HFF-Myc (cell line): ENCODE data around the gene CADM1.

Experiments used
- DNase-seq: peaks from one replicate; pipeline ENCODE4 v3.0.0-alpha.2; 2011; ENCODE audit warnings: low read depth; ENCODE audit errors: extremely low read depth
- H3K4me3 ChIP-seq: replicated peaks from 2 replicates; pipeline ENCODE4 v1.5.1; 2011; ENCODE audit warnings: low read depth, mild to moderate bottlenecking, control low read depth, low read length
- TF ChIP-seq, protein P1 (sequence below): IDR thresholded peaks from 2 replicates; pipeline ENCODE4 v1.5.1; 2012; ENCODE audit warnings: mild to moderate bottlenecking, low read depth, low read length, control low read depth; ENCODE audit errors: missing control alignments

CADM1 gene

DNA sequence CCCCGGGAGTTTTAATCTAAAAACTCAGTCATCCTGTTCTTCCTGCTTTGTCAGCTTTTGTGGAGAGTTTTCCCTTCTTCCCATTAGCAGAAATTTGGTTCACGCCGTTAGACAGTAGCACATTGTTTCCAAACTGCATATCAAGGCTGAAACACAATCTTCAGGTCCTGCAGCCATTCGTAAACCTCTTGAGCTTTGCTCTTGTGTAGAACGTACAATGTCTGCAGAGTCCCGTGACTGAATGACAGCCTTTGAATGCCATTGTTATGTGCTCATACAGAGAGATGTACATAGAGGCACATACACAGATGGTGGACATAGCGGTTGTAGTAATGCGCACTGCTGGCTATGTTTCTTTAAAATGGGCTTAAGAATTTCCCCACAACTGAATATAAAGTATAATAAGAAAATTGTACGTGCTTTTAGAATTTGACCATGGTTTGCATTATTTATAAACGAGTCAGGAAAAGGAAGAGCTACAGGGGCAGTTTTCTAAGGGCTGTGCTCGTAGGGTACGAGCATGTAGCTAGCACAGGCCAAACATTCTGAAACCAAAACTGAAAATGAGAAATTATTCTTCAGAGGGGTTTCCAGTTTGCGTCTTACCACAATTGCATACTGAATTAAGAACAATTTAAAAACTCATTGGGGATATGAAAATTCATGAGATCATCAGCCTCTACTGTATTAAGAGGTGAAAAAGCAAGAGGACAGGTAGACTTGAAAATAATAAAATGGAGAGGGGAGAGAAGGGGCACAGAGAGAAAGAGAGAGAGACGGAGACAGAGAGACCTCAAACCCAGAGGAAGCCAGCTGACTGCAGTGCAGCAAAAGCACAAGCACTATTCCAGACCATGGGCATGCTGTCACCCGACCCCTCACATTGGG, 310.1 kb downstream of the CADM1 start:
- no peak for DNase-seq
- H3K4me3 ChIP-seq: no peak overlapping the region
- TF ChIP-seq, protein P1, sequence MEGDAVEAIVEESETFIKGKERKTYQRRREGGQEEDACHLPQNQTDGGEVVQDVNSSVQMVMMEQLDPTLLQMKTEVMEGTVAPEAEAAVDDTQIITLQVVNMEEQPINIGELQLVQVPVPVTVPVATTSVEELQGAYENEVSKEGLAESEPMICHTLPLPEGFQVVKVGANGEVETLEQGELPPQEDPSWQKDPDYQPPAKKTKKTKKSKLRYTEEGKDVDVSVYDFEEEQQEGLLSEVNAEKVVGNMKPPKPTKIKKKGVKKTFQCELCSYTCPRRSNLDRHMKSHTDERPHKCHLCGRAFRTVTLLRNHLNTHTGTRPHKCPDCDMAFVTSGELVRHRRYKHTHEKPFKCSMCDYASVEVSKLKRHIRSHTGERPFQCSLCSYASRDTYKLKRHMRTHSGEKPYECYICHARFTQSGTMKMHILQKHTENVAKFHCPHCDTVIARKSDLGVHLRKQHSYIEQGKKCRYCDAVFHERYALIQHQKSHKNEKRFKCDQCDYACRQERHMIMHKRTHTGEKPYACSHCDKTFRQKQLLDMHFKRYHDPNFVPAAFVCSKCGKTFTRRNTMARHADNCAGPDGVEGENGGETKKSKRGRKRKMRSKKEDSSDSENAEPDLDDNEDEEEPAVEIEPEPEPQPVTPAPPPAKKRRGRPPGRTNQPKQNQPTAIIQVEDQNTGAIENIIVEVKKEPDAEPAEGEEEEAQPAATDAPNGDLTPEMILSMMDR: no peak

DNA sequence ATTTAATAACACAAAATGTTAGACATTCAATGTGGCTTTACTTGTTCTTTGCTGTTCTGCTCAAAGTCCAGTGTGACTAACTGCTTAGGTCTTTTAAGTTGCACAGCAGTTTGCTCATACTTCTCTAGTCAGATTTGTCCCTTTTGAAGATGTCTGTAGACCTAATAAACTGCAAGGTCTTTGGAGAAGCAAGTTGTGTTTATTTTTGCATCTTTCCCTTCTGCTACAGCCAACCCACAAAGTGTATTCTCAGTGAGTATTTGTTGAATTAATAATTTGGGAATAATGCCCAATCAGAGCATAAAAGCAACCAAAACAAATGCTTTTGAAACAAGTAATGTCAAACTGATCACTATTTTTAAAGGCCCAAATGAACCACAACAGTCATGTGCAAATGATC, 312.5 kb downstream of the CADM1 start:
- no peak overlapping the region for H3K4me3 ChIP-seq
- DNase-seq: no peak
- TF ChIP-seq, protein P1: no peak

DNA sequence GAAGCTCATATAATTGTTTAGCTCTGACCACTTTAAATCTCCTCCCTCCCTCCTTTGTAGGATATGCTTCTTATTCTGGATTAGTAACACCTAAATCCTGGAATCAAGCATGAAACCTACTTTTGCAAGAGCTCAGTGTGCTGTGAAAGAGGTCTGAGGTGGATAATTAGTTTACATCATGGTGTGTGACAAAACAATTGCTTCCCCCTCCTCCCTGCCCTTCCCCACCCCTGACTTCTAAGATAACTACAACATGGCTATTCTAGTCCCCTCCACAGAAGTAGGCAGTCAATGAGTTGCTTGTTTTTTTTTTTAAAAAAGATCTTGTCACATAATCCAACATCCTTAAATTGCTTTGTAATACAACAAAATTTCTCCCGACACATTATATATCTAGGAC, 314.0 kb downstream of the CADM1 start:
- H3K4me3 ChIP-seq: no peak overlapping the region
- TF ChIP-seq, protein P1: no peak
- DNase-seq: no peak

DNA sequence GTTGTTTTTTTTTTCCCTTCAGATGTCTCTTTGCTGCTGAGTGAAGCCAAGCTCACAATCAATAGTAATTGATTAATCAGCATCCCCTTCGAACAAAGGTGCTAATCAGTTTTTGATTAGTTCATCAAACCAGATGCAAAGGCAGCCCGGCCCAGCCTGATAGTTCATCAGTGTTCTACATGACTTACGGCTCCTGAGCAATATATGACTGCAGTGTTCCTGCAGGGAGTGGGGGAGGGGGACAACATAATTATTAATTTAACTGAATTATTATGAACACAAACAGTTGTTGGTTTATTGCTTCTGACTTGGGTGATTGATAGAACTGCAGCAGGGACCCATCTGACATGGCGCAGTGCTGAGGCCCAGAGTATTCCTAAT, 315.3 kb downstream of the CADM1 start:
- TF ChIP-seq, protein P1: no peak
- no peak overlapping the region for H3K4me3 ChIP-seq
- no peak for DNase-seq

DNA sequence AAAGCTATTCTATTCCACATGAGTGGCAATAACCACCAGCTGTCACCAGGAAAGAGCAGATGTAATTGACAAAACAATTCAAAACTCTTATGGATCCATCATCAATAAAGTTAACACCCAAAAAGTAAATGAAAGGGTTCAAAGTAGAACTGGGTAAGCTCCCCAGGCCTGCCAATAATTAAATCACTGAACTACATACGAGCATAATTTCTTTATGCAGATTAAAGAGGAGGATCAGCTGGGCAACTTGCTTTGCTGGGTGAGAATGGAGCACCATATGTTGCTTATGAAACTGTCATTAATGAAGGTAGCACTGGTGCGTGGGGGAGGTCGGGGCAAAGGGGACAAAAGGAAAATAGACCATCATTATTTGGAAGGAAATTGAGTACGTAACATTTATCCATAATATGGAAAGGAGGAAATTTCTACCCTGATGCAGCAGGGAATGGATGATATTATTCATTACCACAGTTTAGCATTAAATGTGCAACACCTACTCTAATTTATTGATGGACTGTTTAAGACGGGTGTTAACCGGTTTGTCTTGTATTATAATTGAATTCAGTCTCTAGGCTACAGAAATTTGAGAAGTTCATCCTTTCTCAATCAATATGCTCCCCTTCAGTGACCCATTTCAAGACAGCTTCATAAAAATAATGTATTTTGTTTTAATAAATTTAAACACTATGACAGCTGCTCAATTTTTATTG, 315.9 kb downstream of the CADM1 start:
- no peak overlapping the region for H3K4me3 ChIP-seq
- TF ChIP-seq, protein P1: no peak
- DNase-seq: no peak

DNA sequence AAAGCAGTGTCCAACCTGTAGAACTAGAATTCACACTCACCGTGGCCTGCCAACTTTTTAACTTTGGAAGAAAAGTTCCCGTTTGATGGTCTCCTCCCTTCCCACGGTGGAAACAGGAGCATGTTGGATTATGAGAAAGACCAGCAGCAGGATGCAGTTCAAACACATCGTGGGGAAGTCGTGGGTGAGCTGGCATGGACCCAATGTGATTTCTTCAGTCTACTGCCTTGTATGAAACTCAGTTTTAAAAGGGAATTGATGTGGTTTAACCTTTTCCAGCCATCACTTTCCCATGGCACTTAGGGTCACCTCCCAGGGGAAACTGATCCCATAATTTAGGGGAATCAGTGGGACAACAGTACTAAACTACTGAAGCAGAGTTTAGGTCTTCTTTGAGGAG, 318.3 kb downstream of the CADM1 start:
- TF ChIP-seq, protein P1: no peak
- DNase-seq: no peak
- no peak overlapping the region for H3K4me3 ChIP-seq
